ENCODE results near the gene VASN.

DNA sequence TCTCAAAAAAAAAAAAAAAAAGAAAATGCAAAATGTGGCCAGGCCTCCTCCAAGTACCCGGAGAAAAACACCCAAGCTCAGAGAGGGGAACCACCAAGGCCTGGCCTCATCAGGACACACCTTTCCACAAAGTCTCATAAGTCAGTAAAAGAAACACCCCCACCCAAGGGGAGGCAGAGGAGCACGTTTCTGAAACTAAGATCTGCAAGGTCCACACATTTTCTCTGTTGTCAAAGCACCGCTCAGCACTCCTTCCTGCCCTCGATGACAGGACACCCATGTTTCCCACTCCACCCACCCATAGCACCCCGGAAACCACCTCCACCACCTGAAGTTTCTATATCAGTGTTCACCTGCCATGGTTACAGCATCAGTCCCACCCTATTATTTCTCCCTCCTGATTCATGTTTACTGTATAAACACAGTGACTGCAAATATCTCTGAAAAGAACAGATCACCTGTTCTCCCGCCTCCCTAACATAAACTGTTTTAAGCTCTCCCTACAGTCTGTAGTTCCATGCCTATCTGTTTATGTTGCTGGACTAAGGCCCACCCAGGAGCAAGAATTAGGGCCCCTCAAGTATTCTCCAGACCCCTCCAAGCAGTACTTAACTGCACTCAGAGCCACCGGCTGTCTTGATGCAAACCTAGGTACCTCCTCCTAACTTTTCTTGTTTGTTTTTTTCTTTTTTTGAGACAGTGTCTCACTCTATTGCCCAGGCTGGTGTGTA, 42.7 kb downstream of the VASN start:
- TF ChIP-seq GATA2 (IDR thresholded peaks at IDR 0.05; ENCODE audit: low read depth, low read length) (no peak), GATA3 (IDR thresholded peaks at IDR 0.05; ENCODE audit: low read depth, low read length) (no peak)
